ENCODE results near the gene NEO1. TPM values are rescaled to one million over a fixed set of nuclear protein-coding genes. Genes with fewer than 3 reads are reported as not detected.

NEO1 gene
- total RNA-seq, 1 experiment from 2014 or later: 41.8 TPM

- Histone ChIP-seq H4K91ac (ENCODE audit: insufficient read length, low read depth, low read length) (no peak overlapping the region), H3K79me2 (ENCODE audit: insufficient read depth, low read length) (no peaks in the 10 kb centered on the region), H2BK12ac (ENCODE audit: insufficient read length, low read depth, low read length) (no peak overlapping the region), H2BK20ac (ENCODE audit: low read depth, low read length, poor library complexity, severe bottlenecking) (no peak overlapping the region), H3K4me2 (ENCODE audit: insufficient read depth, insufficient read length, low read length) (no peak overlapping the region), H4K20me1 (ENCODE audit: control insufficient read depth, insufficient read depth, insufficient read length) (no peaks in the 10 kb centered on the region), H3K18ac (ENCODE audit: insufficient read length, low read depth, low read length) (no peak overlapping the region), H3T11ph (ENCODE audit: low read length) (no peak overlapping the region), H3K9me3 (ENCODE audit: control insufficient read depth, low read depth, low read length) (no peaks in the 10 kb centered on the region), H3K14ac (ENCODE audit: insufficient read depth, low read length) (no peak overlapping the region), H3K23ac (ENCODE audit: insufficient read length, low read depth, low read length) (no peak overlapping the region), H2BK120ac (ENCODE audit: low read depth, low read length, poor library complexity, severe bottlenecking) (no peak overlapping the region), H2BK5ac (ENCODE audit: insufficient read length, low read length) (no peak overlapping the region), H3K23me2 (ENCODE audit: insufficient read length, low read depth, low read length, poor library complexity, severe bottlenecking) (no peaks in the 10 kb centered on the region), H4K8ac (replicated peaks; ENCODE audit: insufficient read length, low read depth, low read length) (no peak overlapping the region), H3K27ac (ENCODE audit: insufficient read length, low read depth, low read length) (no peak overlapping the region), H3K4ac (ENCODE audit: low read depth, low read length) (no peak overlapping the region), H4K5ac (ENCODE audit: insufficient read length, low read depth, low read length) (no peak overlapping the region), H2AFZ (ENCODE audit: low read length) (no peak overlapping the region), H3K56ac (ENCODE audit: insufficient read length, low read depth, low read length) (no peak overlapping the region), H2AK5ac (ENCODE audit: insufficient read length, low read length) (no peak overlapping the region), H3K27me3 (ENCODE audit: insufficient read depth, low read length) (no peaks in the 10 kb centered on the region), H3K4me1 (ENCODE audit: insufficient read depth, low read length) (no peaks in the 10 kb centered on the region), H3K9ac (ENCODE audit: extremely low read depth, insufficient read length, low read length) (no peak overlapping the region), H2BK15ac (ENCODE audit: low read depth, low read length) (no peak overlapping the region), H3K79me1 (ENCODE audit: insufficient read depth, low read depth, low read length, poor library complexity, severe bottlenecking) (no peaks in the 10 kb centered on the region)
- WGBS (ENCODE audit: extremely low coverage, insufficient read length, low lambda C conversion rate): no CpG with 5 or more reads among the region's 1 CpG
- Mint-ChIP-seq H3K9me3 (no peaks in the 10 kb centered on the region), H3K27me3 (ENCODE audit: low read depth) (no peaks in the 10 kb centered on the region), H3K4me3 (no peak overlapping the region), H3K36me3 (ENCODE audit: insufficient read depth in 1 of 3, low read depth in 3 of 3) (peaks cover 0 to 19% (median 13%) of the 10 kb centered on the region in 3 experiments; a peak in 5 of 7 replicates), H3K27ac (no peak overlapping the region), H3K4me1 (no peaks in the 10 kb centered on the region)
- DNase-seq: no peak
- TF ChIP-seq CTCF (conservative IDR thresholded peaks at IDR 0.05): no peak
Observed at GRCh38 chr15:73247331-73247730, 195.1 kb downstream of the NEO1 start.

Data from H9 (cell line).